DMS53 (cell line): ENCODE data around the gene SLC6A8.
"Not testable (repeated sequence)": the region's sequence is repeated elsewhere in the genome, so short reads cannot be mapped to it uniquely, and the experiment has no call there.

Experiments
- DNase-seq: peaks from one replicate; lab custom pipeline; 2025; lab: John Stamatoyannopoulos, UW

SLC6A8 gene

GRCh38 chrX:153672531-153673427 is 14.9 kb upstream of the SLC6A8 start:
- DNase-seq = no peak

GRCh38 chrX:153673428-153674218 is 14.1 kb upstream of the SLC6A8 start, which contains the start of gene PNCK:
TSS of gene PNCK (minus strand) at chrX:153673813. CDS start at chrX:153673076, 737 bp downstream.
- DNase-seq = no peak

- DNase-seq = no peak
These were observed 13.4 kb upstream of the SLC6A8 start for GRCh38 chrX:153674219-153674851.

GRCh38 chrX:153681175-153681574 is 6.6 kb upstream of the SLC6A8 start:
- no peak for DNase-seq

- not testable (repeated sequence) for DNase-seq
These were observed 4.2 kb upstream of the SLC6A8 start for GRCh38 chrX:153683486-153683885.

GRCh38 chrX:153684467-153685155 is 3.1 kb upstream of the SLC6A8 start:
- no peak for DNase-seq

GRCh38 chrX:153685156-153685536 is 2.6 kb upstream of the SLC6A8 start:
- DNase-seq = no peak

GRCh38 chrX:153685751-153686696 is 1.7 kb upstream of the SLC6A8 start:
- no peak for DNase-seq

- peak; percentile 33 for DNase-seq
These were observed 1.0 kb upstream of the SLC6A8 start for GRCh38 chrX:153686711-153687110.

- peak; percentile 56 for DNase-seq
These were observed 345 bp downstream of the SLC6A8 start for GRCh38 chrX:153688071-153688470.

GRCh38 chrX:153688506-153688905 is 780 bp downstream of the SLC6A8 start:
- peak; percentile 29 for DNase-seq

GRCh38 chrX:153688911-153689590 is 1.3 kb downstream of the SLC6A8 start:
- peak; percentile 56 for DNase-seq

GRCh38 chrX:153689654-153690465 is 2.1 kb downstream of the SLC6A8 start:
- peak; percentile 29 for DNase-seq

GRCh38 chrX:153690466-153690865 is 2.7 kb downstream of the SLC6A8 start:
- DNase-seq = no peak

GRCh38 chrX:153691032-153691827 is 3.5 kb downstream of the SLC6A8 start:
- DNase-seq = not testable (repeated sequence)

GRCh38 chrX:153692003-153692402 is 4.3 kb downstream of the SLC6A8 start:
- DNase-seq = no peak

- no peak for DNase-seq
These were observed 5.0 kb downstream of the SLC6A8 start for GRCh38 chrX:153692611-153693156.
